GM21528 (cell line): ENCODE measurements around the gene SNX20.

Source experiments
- ATAC-seq: cut with Tn5 transposase; IDR thresholded peaks from one replicate; pipeline ENCODE4 v1.9.1; 2021; ENCODE audit warnings: mild to moderate bottlenecking, moderate library complexity; ENCODE audit not compliant: unreplicated experiment, low FRiP score

Gene SNX20

DNA sequence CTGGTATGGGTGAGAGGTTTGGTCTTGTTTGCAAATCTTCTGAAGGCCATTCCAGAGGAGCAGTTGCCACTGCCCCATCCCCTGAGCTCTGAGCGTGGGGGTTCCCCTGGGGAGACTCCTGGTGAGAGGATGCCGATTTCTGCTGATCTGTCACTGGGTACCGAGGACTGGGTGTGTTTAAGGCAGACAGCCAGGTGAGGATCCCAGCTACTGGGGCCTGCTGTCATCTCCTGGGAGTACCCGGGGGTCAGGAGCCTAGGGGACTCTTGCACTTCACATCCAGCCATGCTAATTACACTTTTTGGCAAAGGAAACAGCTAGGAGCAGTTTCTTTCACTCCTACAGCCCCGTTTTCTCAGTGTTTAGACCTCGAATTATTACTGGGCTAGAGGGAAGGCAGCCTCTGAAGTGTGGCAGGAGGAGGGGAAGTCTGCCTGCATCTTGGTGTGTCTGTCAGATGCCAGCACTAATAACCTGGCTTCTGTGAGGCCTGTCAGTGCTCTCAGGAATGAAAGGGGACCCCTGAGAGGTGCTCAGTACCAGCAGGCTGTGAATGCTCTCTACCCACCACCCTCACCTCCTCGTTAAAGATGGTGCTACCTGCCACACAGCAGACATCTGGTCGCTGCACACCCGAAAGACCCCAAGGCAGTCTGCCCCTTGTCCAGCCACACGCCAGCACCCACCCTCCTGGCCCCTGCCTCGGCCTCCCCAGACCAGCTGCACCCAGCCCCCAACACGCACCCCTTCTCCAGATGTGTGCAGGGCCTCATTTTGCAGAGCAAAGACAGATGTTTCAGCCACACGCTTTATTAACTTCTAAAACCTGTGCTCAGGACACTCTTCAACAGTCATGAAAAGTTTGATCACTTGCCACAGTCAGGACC, 43.2 kb downstream of the SNX20 start:
- ATAC-seq = no peak

DNA sequence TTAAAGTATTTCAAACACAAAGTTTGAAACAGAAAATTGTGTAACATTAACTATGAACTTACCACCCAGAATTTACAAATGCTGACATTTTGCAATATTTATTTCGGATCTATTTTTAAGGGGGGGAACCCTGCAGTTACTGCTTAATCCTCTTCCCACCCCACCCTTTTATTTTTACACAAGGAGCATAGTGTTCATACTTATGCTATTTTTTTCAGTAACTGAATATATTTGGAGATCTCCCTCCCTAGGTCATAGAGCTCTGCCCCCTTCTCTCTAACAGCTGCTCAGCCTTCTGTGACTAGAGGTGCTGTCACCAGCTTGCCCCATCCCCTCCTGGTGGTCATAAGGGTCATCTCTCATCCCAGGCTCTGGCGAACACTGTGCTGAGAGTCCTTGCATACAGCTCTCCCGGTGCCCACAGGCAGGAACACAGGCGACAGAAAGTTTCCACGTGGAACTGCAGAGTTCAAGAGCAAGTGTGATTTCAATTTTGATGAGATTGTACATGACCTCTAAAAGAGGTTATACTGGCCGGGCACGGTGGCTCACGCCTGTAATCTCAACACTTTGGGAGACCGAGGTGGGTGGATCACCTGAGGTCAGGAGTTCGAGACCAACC, 44.2 kb downstream of the SNX20 start:
- no peak for ATAC-seq

DNA sequence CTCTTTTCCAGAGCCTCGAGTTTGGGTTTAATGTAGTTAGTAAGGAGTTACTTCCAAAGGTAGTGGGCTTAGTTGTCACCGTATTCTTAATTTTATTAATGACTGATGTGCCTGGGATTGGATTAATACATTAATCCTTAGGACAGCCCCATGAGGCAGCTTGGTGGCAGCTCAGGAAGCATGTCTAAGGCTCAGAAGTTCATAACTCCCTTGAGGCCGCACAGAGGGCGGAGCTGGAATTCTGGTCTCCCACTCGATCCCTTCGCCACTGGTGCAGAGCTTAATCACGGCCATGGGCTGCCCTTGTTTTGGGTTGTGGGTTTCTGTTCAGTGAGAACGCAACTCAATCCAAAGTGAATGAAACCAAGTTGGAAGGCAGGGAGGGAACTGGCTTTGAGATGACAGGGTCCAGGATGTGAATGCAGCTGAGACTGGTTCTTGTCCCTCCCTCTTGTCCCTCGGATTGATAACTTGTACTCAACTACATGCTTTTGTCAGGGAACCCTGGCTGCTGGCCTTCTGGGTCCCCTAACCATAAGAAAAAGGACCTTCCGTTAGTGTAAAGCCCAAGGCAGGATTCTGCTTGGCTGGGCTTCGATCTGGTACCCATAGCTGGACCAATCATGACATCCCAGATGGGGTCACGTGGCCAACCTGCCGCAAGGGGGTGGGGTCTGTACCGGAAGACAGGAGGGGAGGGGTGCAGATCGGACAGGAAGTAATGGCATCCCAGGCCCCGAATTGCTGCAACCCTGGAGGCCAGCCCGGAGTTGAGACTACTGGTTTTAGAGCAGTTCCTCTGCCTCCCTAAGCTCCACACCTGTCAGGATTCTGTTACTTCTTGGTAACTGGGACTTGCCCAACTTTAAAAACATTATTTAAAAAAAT, 45.4 kb downstream of the SNX20 start:
- no peak for ATAC-seq

DNA sequence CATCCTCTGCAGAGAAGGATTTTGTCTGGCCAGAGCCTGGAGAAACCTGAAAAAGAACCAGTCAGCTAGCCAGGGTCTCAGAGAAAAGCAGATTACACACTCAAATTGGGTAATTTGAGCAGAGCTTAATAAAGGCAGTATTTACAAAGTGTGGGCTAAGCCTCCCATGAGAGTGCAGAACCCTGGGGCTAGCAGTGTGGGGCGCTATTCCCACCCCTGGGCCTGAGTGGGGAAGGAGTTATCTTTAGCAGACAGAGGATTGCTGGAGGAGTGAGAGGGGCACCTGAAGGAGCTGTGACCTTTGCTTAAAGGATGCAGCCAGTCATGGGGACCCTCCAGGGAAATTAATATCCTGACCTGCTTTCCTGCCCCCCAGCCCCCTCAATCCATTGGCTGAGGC, 46.2 kb downstream of the SNX20 start:
- no peak for ATAC-seq

DNA sequence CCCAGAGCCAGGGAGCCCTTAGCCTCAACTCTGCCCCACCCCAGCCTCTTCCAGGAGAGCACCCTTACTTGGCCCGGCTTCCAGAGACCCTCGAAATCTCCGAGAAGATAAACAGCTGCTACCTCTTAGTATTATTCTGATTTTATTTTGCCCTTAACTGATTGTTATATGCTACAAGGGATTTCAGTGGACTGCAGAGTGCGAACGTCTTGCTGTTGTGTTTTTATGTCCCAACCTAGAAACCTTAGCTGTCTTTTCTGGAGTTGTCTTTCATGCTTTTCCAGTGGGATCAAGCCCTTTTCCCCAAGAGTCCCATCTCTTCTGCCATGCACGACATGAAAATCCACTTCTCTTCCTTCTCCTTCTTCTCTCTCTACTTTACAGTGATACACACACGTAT, 47.0 kb downstream of the SNX20 start:
- ATAC-seq = no peak

DNA sequence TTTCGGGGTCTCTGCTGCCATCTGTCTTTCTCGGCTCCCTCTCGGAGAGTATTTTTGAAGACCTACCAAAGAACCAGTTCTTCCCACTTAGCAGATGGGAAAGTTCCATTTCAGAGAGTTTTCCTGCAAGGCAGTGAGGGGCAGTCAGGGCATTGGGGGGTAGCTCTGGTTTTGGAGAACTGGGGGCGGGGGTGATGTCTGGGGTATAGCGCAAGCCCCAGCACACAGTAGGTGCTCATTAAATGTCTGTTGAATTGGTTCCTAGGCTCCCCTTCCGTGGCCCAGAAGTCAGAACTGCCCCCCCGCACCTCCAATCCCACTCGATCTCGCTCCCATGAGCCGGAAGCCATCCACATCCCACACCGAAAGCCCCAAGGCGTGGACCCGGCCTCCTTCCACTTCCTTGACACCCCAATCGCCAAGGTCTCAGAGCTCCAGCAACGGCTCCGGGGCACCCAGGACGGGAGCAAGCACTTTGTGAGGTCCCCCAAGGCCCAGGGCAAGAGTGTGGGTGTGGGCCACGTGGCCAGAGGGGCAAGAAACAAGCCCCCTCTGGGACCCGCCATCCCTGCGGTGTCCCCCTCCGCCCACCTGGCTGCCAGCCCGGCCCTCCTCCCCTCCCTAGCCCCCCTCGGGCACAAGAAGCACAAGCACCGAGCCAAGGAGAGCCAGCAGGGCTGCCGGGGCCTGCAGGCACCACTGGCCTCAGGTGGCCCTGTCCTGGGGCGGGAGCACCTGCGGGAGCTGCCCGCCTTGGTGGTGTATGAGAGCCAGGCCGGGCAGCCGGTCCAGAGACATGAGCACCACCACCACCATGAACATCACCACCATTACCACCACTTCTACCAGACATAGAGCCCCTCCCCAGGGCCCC, 47.9 kb downstream of the SNX20 start:
- ATAC-seq = no peak

DNA sequence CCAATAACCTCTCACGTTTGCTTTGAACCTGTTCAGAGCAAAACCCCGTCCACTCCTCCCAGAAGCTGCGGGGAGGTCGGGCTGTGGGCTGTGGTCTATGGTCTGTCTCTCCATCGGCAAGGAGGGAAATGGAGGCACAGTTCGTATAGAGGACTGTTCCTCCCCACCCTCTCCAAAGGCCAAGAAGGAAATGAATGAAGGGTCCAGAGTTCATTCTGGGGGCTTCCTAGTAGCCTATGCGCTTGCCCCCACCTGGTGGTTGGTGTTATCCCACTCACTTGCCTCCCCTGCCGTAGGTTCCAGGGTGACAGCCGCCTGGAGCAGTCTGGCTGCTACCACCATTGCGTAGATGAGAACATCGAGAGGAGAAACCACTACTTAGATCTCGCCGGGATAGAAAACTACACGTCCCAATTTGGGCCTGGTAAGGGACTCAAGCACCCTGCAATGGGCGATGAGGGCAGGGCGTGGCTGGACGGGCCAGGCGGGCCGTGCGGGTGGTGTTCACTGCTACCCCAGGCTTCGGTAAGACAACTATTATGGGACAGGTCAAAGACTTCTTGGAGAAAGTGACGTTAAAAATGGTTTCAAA, 49.0 kb downstream of the SNX20 start:
- no peak for ATAC-seq

DNA sequence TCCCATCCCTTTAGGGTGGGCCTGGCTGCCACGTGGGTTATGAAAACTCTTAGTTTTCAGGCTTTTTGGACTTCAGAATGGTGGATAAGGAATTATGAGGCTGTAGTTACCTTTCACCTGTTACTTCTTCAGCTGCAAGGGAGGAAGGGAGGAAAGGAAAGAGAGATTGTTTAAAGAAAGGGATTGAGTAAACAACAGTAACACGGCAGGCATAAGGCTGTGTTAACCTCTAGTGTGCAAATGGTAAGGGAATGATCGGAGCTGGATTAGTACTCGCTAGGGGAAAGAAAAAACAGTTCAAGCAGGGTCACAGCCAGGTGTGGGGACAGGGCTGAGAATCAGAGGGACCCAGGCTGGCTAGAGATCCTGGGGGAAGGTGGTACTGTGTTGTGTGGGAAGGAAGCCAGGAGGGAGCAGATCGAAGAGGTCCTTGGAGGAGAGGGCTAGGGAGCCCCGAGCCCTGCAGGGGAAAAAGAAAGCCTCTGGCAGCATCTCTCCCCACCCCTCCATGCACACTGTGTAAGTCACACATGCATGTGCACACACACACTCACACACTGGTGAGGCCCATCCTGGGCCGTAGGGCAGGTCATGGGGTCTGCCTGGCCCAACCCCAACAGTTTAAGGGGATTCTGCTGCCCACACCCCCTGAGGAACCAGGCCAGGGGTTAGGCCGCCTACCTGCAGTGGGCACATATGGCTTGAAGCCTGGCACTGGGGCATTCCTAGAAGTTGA, 49.7 kb downstream of the SNX20 start:
- no peak for ATAC-seq

DNA sequence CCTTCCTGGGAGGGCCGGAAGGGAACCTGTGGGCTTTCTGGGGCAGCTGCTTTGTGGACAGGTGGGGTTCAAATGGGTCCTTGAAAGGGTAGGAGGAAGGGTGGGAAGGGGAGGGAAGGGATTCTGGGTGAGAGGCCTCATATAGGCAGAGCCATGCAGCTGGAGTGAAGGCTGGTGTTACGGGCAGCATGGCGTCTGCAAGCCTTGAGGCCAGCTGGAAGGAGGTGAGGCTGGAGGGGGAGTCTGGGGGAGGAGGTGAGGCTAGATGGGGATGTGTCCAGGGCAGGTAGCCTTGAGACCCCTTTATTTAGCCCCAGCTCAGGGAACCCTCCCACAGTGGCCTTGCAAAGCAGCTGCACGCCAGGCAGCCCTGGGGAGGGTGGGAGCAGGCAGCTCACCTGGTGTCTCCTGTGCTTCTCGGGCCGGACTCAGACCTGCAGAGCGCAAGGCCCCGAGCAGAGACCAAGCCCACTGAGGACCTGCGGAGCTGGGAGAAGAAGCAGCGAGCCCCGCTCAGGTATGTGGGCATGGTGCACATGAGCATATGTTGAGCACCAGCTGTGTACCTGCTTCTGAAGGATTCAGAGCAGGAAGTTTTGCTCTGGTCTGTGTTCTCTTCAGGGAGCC, 50.6 kb downstream of the SNX20 start:
- no peak for ATAC-seq

DNA sequence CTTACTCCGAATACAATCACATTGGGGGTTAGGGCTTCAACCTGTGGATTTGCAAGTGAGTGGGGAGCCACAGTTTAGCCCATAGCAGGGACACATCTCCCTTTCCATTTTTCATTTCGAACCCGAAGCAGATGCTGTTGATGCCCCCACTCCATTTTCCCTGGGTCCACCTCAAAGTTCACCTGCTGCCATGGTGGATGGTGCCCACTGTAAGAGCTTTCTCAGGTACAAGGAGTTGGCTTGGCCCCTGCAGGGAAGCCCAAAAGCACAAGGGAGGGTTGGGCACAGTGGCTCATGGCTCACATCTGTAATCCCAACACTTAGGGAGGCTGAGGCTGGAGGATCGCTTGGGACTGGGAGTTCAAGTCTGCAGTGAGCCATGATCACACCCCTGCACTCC, 51.8 kb downstream of the SNX20 start:
- no peak for ATAC-seq

DNA sequence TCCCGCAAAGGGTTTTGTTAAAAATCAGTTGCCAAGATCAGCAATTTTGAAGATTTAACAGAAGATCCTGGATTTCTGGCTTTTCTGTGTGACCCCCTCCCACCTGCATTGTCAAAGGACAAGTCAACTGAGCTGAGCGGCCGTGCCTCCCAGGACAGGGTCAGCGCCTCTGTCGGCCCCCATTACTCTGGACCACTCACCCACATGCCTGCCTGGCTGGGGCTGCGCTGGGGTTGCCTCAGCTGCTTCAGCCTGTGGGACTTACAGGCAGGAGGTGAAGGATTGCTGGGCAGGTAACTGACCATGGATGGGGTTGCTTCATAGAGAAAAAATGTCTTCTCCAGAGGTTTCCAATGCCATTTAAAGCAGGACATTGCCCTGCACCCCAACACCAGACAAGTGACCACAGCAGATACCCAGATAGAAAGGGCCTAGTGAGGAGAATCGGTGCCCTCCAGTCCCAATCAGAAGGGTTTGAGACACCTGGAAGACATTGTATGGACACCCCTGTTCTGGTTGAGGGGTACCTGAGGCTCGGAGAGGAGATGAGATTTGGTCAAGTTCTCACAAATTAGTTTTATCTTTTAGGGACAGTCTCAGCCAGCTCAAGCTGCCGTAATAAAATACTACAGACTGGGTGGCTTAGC, 52.8 kb downstream of the SNX20 start:
- ATAC-seq = no peak

DNA sequence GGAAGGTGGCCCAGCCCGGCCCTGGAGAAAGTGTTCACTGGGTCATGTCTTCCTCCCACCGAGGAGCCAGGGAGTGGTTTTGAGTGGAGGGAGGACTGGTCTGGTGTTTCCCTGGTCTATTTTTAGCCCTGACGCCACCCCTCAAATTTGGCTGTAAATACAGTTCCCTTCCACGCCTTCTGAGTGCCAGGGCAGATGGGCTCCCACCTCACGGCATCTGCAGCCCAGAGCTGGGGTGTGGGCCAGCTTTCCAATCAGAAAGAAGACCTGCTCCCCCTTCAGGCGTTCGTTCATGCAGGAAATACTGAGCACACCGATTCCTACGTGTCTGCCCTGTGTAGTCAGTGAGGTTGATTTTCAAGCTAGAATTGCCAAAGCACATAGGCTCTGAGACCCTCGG, 53.7 kb downstream of the SNX20 start:
- ATAC-seq = no peak

DNA sequence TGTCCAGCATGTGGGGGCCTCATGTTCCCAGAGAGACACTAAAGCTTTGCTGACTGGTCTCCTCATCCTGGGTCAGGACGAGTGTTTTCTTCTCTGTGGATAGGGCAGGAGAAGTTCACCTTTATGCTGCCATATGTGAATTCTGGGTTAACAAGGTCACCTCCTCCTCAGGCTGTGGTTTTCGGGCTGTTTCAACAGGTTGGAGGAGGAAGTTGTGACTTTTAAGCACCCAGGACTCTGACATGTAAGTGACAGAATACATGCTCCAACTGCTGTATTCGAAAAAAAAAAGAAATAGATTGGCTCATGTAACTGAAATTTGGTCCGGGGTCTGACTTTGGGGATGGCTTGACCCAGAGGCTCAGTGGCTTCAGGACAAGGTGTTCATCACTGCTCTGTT, 54.2 kb downstream of the SNX20 start:
- no peak for ATAC-seq

DNA sequence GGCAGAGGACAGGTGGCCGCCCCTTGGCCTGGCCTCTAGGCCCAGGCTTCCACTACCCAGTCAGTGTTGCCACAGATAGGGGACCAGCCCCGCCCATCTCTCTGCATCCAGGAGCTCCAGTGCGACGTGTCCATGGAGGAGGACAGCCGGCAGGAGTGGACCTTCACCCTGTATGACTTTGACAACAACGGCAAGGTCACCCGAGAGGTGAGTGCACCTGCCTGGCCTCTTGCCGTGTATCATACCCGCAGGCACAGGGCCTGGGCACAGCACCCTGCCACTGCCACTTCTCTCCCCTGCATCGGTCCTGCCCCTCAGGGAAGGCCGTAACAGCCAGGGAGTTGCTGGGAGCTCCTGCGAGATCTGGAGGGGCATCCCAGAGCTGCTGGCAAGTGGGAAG, 55.7 kb downstream of the SNX20 start:
- no peak for ATAC-seq

DNA sequence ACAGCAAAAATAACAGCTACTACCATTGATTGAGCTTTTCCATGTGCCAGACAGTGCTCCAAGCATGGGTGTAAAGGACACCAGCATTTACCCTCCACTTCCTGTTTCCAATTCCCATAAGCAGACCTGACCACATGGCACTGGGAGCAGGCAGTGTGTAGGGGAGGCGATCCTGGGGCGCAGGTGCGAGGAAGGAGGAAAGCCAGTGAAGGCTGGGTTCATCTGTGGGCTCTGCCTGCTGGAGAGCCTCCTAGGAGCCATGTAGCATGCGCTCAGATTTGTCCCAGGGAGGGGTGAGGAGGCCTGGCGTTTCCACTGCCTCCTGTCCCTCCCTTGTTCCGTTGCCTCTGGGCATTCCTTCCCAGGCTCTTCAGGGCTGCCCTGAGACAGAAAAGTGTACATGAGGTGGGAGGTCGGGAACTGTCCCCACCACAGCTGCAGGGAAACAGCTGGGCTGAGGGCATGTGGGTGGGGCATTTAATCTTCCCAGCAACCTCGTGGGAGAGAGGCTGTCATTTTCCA, 56.6 kb downstream of the SNX20 start:
- no peak for ATAC-seq

DNA sequence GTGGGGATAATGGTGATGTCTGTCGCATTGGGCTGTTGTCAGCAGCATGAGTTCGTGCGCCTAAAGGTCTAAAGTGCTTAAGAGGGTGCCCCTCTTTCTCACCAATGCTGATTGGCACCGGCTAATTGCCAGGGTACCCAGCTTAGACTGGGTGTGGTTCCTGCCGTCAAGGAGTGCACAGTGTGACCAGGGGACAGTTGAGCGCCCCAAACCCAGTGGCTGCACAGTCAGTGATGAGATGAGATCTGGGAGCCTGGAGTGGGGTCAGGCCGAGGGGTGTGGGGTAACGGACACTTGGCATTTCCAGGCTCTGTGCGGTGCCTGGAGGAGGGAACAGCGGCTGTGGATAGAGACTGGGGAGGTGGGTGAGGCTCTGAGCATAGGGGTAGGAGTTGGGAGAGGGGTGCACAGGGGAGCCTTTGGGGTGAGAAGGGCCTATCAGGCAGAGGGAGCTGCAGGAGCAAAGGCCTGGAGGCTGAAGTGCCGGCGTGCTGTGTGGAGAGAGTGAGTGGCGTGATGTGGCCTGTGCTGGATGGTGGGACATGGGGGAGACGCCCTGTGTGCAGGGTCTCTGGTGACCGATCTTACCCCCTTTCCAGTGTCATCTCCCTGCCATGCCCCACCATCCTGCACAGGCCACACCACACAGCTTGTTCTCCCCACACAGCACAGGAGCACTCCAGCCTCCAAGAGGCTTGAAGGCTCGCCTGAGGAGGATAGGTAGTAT, 58.3 kb downstream of the SNX20 start:
- ATAC-seq = no peak

DNA sequence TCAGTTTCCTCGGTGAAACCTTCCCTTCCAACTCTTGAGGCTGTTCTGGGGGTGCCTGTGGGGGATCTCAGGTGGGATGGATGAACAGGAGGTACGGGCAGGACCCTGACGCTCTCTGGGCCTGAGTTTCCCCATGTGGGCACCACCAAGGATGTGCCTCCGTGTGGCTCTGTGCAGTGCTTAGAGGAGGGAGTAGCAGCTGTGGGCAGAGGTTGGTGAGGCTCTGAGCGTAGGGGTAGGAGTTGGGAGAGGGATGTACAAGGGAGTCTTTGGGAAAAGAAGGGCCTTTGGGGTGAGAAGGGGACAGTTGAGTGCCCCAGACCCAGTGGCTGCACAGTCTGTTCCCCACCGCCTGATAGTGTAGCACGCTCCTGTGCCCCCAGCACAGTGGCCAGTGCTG, 59.1 kb downstream of the SNX20 start:
- ATAC-seq = no peak
